Renal cortical epithelial cell (primary cell): Measurements from ENCODE around the gene LRP1B. TPM values are rescaled to one million over a fixed set of nuclear protein-coding genes. Genes with fewer than 3 reads are reported as not detected.
A peak's percentile ranks its signal among the peaks of the same experiment; 100 is the strongest.
"Not testable (repeated sequence)": the region's sequence is repeated elsewhere in the genome, so short reads cannot be mapped to it uniquely, and the experiment has no call there.

Experiments
- DNase-seq: peaks from one replicate; pipeline ENCODE4 v3.0.0-alpha.2; 2011; ENCODE audit warnings: low read depth
- total RNA-seq: library from RNA; depleted of rRNA; stranded (reverse); fragments of >200 nt; gene quantifications from 2 replicates; pipeline ENCODE4 v1.2.3, GENCODE V29; 2014

Gene LRP1B
- total RNA-seq, 1 donor from 2014 or later: 4.3 TPM

GRCh38 chr2:141323571-141323970 lies 807.2 kb downstream of the LRP1B start:
- DNase-seq: peak; percentile 95

GRCh38 chr2:141317986-141318385 lies 812.8 kb downstream of the LRP1B start:
- peak; percentile 66 for DNase-seq

GRCh38 chr2:141316606-141317005 lies 814.2 kb downstream of the LRP1B start:
- DNase-seq: peak; percentile 10

GRCh38 chr2:141316103-141316502 lies 814.7 kb downstream of the LRP1B start:
- no peak for DNase-seq

- no peak for DNase-seq
These were observed 816.8 kb downstream of the LRP1B start for GRCh38 chr2:141313972-141314371.

GRCh38 chr2:141311430-141311829 lies 819.4 kb downstream of the LRP1B start:
- no peak for DNase-seq

- DNase-seq: no peak
These were observed 824.4 kb downstream of the LRP1B start for GRCh38 chr2:141306368-141306767.

- peak; percentile 19 for DNase-seq
These were observed 829.3 kb downstream of the LRP1B start for GRCh38 chr2:141301551-141301950.

GRCh38 chr2:141280037-141280436 lies 850.8 kb downstream of the LRP1B start:
- no peak for DNase-seq

GRCh38 chr2:141271346-141271745 lies 859.5 kb downstream of the LRP1B start:
- DNase-seq: peak; percentile 17

GRCh38 chr2:141264848-141265247 lies 866.0 kb downstream of the LRP1B start:
- DNase-seq: no peak

- no peak for DNase-seq
These were observed 869.9 kb downstream of the LRP1B start for GRCh38 chr2:141260911-141261310.

- DNase-seq: no peak
These were observed 871.1 kb downstream of the LRP1B start for GRCh38 chr2:141259683-141260082.

GRCh38 chr2:141242008-141242407 lies 888.8 kb downstream of the LRP1B start:
- DNase-seq: no peak

GRCh38 chr2:141226560-141226959 lies 904.3 kb downstream of the LRP1B start:
- DNase-seq: no peak

- no peak for DNase-seq
These were observed 923.8 kb downstream of the LRP1B start for GRCh38 chr2:141207036-141207385.

- no peak for DNase-seq
These were observed 929.7 kb downstream of the LRP1B start for GRCh38 chr2:141201016-141201565.

- DNase-seq: no peak
These were observed 930.6 kb downstream of the LRP1B start for GRCh38 chr2:141200191-141200590.

GRCh38 chr2:141199711-141200110 lies 931.1 kb downstream of the LRP1B start:
- DNase-seq: no peak

- no peak for DNase-seq
These were observed 935.7 kb downstream of the LRP1B start for GRCh38 chr2:141195087-141195486.

GRCh38 chr2:141187075-141187439 lies 943.8 kb downstream of the LRP1B start:
- DNase-seq: no peak

GRCh38 chr2:141186413-141187074 lies 944.3 kb downstream of the LRP1B start:
- no peak for DNase-seq

- no peak for DNase-seq
These were observed 948.6 kb downstream of the LRP1B start for GRCh38 chr2:141182246-141182645.

GRCh38 chr2:141169117-141169516 lies 961.7 kb downstream of the LRP1B start:
- not testable (repeated sequence) for DNase-seq
